DMS114 treated with DMSO at 0.1 percent for 48 hours (cell line): ENCODE data around the gene CNOT8.

Experiments used
- DNase-seq: peaks from one replicate; lab custom pipeline; 2025; ENCODE audit not compliant: unreplicated experiment; lab: John Stamatoyannopoulos, UW

The CNOT8 gene

GRCh38 chr5:154916874-154917273 is 58.4 kb downstream of the CNOT8 start:
- DNase-seq: no peak

- DNase-seq: no peak
Observed at GRCh38 chr5:154917757-154918156, 59.3 kb downstream of the CNOT8 start.

GRCh38 chr5:154923441-154924430 is 65.3 kb downstream of the CNOT8 start:
- DNase-seq: no peak
